ENCODE results near the gene TCP11L1. TPM values are rescaled to one million over a fixed set of nuclear protein-coding genes. Genes with fewer than 3 reads are reported as not detected.
"Not testable (repeated sequence)": the region's sequence is repeated elsewhere in the genome, so short reads cannot be mapped to it uniquely, and the experiment has no call there.

The TCP11L1 gene
- total RNA-seq, 1 donor from 2014 or later: 42.0 TPM

GRCh38 chr11:33027846-33028536 is 11.4 kb upstream of the TCP11L1 start:
- no peaks in the 10 kb centered on the region for H3K27me3 Mint-ChIP-seq (ENCODE audit: unreplicated experiment)
- H3K27ac Mint-ChIP-seq (ENCODE audit: unreplicated experiment): no peak overlapping the region
- no peaks in the 10 kb centered on the region for H3K36me3 Mint-ChIP-seq (ENCODE audit: unreplicated experiment)
- H3K9me3 Mint-ChIP-seq (ENCODE audit: unreplicated experiment): no peaks in the 10 kb centered on the region
- no peak for DNase-seq
- peaks cover 3% of the 10 kb centered on the region for H3K4me1 Mint-ChIP-seq (ENCODE audit: low read depth, unreplicated experiment)
- TF ChIP-seq CTCF (IDR thresholded peaks at IDR 0.05; ENCODE audit: partially characterized antibody, unreplicated experiment): no peak
- no peak overlapping the region for H3K4me3 Mint-ChIP-seq (ENCODE audit: unreplicated experiment)

GRCh38 chr11:33028537-33028914 is 10.8 kb upstream of the TCP11L1 start:
- H3K27me3 Mint-ChIP-seq (ENCODE audit: unreplicated experiment): no peaks in the 10 kb centered on the region
- H3K4me1 Mint-ChIP-seq (ENCODE audit: low read depth, unreplicated experiment): peaks cover 3% of the 10 kb centered on the region
- H3K27ac Mint-ChIP-seq (ENCODE audit: unreplicated experiment): no peak overlapping the region
- TF ChIP-seq CTCF (IDR thresholded peaks at IDR 0.05; ENCODE audit: partially characterized antibody, unreplicated experiment): no peak
- H3K4me3 Mint-ChIP-seq (ENCODE audit: unreplicated experiment): no peak overlapping the region
- H3K9me3 Mint-ChIP-seq (ENCODE audit: unreplicated experiment): no peaks in the 10 kb centered on the region
- DNase-seq: no peak
- no peaks in the 10 kb centered on the region for H3K36me3 Mint-ChIP-seq (ENCODE audit: unreplicated experiment)

- H3K4me3 Mint-ChIP-seq (ENCODE audit: unreplicated experiment); H3K9me3 Mint-ChIP-seq (ENCODE audit: unreplicated experiment); H3K4me1 Mint-ChIP-seq (ENCODE audit: low read depth, unreplicated experiment); H3K36me3 Mint-ChIP-seq (ENCODE audit: unreplicated experiment); H3K27ac Mint-ChIP-seq (ENCODE audit: unreplicated experiment); DNase-seq; H3K27me3 Mint-ChIP-seq (ENCODE audit: unreplicated experiment): not testable (repeated sequence)
These were observed 10.2 kb upstream of the TCP11L1 start for GRCh38 chr11:33029218-33029617.

GRCh38 chr11:33033493-33033892 is 5.9 kb upstream of the TCP11L1 start:
- H3K27ac Mint-ChIP-seq (ENCODE audit: unreplicated experiment): no peak overlapping the region

GRCh38 chr11:33035011-33035410 is 4.4 kb upstream of the TCP11L1 start:
- Mint-ChIP-seq H3K9me3 (ENCODE audit: unreplicated experiment) (peaks cover 6% of the 10 kb centered on the region), H3K4me1 (ENCODE audit: low read depth, unreplicated experiment) (no peaks in the 10 kb centered on the region), H3K27me3 (ENCODE audit: unreplicated experiment) (peaks cover 5% of the 10 kb centered on the region), H3K27ac (ENCODE audit: unreplicated experiment) (no peak overlapping the region), H3K4me3 (ENCODE audit: unreplicated experiment) (no peak overlapping the region), H3K36me3 (ENCODE audit: unreplicated experiment) (no peaks in the 10 kb centered on the region)
- no peak for TF ChIP-seq CTCF (IDR thresholded peaks at IDR 0.05; ENCODE audit: partially characterized antibody, unreplicated experiment)
- DNase-seq: no peak

More at GRCh38 chr11:33033493-33033892, 5.9 kb upstream of the TCP11L1 start:
- Mint-ChIP-seq H3K36me3 (ENCODE audit: unreplicated experiment) (no peaks in the 10 kb centered on the region), H3K27me3 (ENCODE audit: unreplicated experiment) (peaks cover under 1% of the 10 kb centered on the region), H3K9me3 (ENCODE audit: unreplicated experiment) (no peaks in the 10 kb centered on the region), H3K4me1 (ENCODE audit: low read depth, unreplicated experiment) (no peaks in the 10 kb centered on the region), H3K4me3 (ENCODE audit: unreplicated experiment) (no peak overlapping the region)
- no peak for DNase-seq
- no peak for TF ChIP-seq CTCF (IDR thresholded peaks at IDR 0.05; ENCODE audit: partially characterized antibody, unreplicated experiment)

Measured in glutamatergic neuron (in vitro differentiated cells).